Stomach (tissue), 4 donors: ENCODE measurements around the gene ZBTB17.
A peak's percentile ranks its signal among the peaks of the same experiment; 100 is the strongest.

ENCODE experiments used
- EP300 ChIP-seq: sonication (generic); formaldehyde crosslinking; IDR thresholded peaks from one replicate; pipeline ENCODE4 v1.6.1; 2017; ENCODE audit warnings: antibody characterized with exemption
- POLR2A ChIP-seq, 4 donors: fragments of 450-650 bp; IDR thresholded peaks; one replicate each; pipeline ENCODE4 v1.6.1; 2016; ENCODE audit warnings: antibody characterized with exemption in 4 of 4, control low read depth in 2 of 4, mild to moderate bottlenecking in 1 of 4, moderate library complexity in 1 of 4
- TF ChIP-seq, protein P1 (sequence below), 7 experiments: fragments of 450-650 bp in 4 of 7; fragments of 200-600 bp in 3 of 7; sonication (generic) in 3 of 7; IDR thresholded peaks; one replicate each; pipeline ENCODE4 v1.5.1; 2016 to 2019; ENCODE audit warnings: antibody characterized with exemption in 7 of 7, control low read depth in 2 of 7, mild to moderate bottlenecking in 1 of 7

DNA sequence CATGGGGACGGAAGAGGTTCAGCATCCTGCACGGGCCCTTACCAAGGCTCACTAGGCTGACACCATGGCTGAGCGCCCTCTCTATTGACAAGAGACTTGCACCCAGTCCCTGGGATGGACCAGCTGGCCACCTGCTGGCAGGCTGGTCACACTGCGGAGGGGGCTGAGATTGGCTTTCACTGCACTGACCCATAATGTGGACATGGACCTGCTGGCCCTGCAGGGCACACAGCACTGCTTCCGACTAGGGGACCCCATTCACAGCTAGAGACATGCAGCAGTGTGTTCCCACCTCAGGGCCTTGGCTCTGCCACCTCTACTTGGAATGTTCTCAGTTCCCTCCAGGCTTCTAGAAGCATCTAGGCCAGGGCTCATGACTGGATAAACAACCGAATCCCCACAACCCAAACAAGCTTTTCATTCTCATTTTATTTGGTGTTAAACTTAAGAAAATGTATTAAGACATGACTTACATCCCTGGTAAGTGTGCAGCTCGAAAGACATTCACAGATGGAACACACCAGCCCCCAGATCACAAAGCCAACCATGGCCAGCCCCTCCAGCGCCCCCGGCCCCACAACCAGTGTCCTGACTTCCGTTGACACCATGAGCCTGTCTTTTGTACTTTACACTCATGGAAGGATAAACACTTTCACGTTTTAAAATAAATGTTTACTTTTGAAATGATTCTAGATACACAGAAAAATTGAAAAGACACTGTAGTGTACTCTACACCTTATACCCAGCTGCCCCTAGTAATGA is 18.9 kb upstream of the ZBTB17 start:
- no peak for TF ChIP-seq EP300
- TF ChIP-seq POLR2A (IDR thresholded peaks at IDR 0.05), result no peak
- TF ChIP-seq, protein P1, sequence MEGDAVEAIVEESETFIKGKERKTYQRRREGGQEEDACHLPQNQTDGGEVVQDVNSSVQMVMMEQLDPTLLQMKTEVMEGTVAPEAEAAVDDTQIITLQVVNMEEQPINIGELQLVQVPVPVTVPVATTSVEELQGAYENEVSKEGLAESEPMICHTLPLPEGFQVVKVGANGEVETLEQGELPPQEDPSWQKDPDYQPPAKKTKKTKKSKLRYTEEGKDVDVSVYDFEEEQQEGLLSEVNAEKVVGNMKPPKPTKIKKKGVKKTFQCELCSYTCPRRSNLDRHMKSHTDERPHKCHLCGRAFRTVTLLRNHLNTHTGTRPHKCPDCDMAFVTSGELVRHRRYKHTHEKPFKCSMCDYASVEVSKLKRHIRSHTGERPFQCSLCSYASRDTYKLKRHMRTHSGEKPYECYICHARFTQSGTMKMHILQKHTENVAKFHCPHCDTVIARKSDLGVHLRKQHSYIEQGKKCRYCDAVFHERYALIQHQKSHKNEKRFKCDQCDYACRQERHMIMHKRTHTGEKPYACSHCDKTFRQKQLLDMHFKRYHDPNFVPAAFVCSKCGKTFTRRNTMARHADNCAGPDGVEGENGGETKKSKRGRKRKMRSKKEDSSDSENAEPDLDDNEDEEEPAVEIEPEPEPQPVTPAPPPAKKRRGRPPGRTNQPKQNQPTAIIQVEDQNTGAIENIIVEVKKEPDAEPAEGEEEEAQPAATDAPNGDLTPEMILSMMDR (IDR thresholded peaks at IDR 0.05), result peak in 5 of 7 experiments; percentile 70 to 87 (median 85)
